Breast epithelium (tissue), 3 donors: ENCODE data around the gene AMFR.

Source experiments
- CTCF ChIP-seq, 3 donors: fragments of 450-650 bp; IDR thresholded peaks; one replicate each; pipeline ENCODE4 v1.5.1; 2016 to 2017; ENCODE audit warnings: antibody characterized with exemption in 3 of 3, mild to moderate bottlenecking in 3 of 3, moderate library complexity in 3 of 3
- POLR2A ChIP-seq: fragments of 450-650 bp; IDR thresholded peaks from one replicate; pipeline ENCODE4 v1.6.1; 2016; ENCODE audit warnings: antibody characterized with exemption, mild to moderate bottlenecking, moderate library complexity

GRCh38 chr16:56317998-56318826 lies 107.1 kb downstream of the AMFR start:
- TF ChIP-seq CTCF (IDR thresholded peaks at IDR 0.05) (peak; percentile 88 to 93 (median 91)), POLR2A (no peak)
